ENCODE measurements around the gene GHRHR.

The GHRHR gene

GRCh38 chr7:30968294-30968693, 4.5 kb downstream of the GHRHR start:
- no peak for DNase-seq (ENCODE audit: low read depth, low spot score)

GRCh38 chr7:30968747-30969603, 5.2 kb downstream of the GHRHR start:
- no peak for DNase-seq (ENCODE audit: low read depth, low spot score)

DNA sequence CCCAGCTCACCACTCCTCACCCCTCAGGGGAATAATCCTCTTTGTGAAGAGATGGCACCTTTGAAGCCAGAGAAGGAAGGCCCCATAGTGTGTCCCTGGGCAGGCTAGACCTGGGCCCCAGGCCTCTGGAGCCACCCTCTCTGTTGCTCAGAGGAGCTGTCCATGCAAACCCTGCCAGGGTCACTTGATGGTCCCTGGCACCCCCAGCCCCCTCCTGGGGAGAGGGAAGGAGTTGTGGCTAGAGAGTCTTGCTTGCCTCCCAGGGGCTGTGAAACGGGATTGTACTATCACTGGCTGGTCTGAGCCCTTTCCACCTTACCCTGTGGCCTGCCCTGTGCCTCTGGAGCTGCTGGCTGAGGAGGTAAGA, 5.8 kb downstream of the GHRHR start:
- no peak for DNase-seq (ENCODE audit: low read depth, low spot score)

DNA sequence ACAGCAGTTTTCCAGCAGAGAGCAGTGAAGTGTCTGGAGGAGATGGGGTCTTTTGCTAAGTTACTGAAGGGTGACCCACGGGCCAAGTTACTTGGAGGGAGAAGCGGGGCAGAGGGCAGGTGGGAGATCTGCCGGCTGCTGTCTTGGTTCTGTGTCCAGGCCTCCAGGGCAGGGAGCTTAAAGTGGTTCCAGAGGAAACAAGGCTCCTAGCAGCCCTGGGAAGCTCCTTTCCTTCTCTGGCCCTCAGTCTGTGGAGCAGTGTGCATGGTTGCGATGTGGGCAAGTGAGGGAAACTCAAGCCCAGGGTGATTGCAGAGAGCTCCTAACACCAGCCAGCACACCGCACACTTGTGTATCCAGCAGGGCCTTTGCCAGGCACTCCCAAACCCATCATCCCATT, 6.3 kb downstream of the GHRHR start:
- no peak for DNase-seq (ENCODE audit: low read depth, low spot score)

DNA sequence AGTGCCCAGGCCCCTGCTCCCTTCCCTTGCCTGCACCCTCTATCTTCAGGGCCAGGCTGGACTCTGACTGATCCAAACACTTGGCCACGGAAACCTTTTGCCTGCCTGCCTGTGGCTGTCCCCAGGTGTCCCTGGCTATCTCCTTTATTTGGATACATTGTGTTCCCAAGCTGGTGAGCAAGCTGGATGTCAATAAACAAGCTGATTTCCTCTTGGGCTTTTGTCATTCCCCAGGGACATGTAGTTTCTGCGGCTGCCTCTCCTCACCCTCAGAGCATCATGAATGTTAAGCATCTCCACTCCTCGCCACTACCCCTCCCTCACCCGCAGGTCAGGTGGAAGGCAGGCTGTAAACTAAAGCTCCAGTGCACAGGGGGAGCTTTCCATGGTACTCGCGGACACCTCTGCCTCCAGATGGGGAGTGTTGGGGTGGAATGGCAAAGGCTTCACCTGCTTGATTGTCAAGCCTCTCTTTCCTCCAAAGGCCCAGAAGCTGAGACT, 6.9 kb downstream of the GHRHR start:
- no peak for DNase-seq (ENCODE audit: low read depth, low spot score)

DNA sequence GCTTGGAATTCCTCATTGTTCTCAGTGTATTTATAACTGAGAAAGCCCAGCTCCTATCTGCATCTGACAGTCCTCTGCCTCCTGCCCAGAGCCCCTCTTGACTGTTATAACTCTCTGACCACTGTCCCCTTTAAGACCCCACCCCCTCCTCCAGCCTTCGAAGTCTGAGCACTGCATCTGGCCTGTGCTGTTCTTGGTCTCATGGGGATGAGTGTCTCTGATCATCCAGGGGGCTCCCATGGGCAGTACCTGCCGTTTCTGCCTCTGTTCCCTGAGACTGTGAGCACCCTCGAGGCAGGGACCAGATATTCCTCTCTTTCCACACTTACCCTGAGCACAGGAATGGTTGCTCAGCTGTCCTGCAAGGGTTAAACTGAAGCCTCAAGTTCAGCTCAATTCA, 7.7 kb downstream of the GHRHR start:
- DNase-seq (ENCODE audit: low read depth, low spot score) = no peak

DNA sequence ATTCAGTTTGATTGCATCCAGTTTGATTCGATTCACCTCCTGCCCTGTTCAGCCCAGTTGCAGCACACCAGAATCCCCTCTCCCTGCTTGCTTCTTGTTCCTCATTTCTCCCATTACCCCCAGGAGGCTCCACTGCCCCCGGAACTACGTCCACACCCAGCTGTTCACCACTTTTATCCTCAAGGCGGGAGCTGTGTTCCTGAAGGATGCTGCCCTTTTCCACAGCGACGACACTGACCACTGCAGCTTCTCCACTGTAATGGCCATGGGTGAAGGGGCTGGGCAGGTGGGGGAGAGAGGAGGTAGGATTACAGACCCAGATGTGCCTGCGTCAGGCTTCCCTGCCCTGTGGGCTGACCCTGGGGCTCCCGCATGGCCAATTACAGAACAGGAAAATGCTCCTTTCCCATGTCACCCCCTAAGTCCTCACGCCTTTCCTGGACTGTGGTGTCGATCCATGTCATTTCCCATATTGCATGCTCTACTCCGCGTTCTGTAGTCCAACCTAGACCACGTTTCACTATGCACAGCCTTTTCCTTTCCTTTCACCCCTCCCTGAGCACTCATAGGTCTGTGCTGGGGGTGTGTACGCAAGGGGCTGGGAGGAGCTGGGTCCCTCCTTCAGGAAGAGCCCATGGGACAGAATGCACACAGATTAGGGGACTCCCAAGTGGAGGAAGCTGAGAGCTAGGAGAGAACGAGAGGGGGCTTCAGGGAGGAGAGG, 8.2 kb downstream of the GHRHR start:
- no peak for DNase-seq (ENCODE audit: low read depth, low spot score)

- DNase-seq (ENCODE audit: low read depth, low spot score) = no peak
Measured at GRCh38 chr7:30973292-30973691, 9.5 kb downstream of the GHRHR start.

- DNase-seq (ENCODE audit: low read depth, low spot score) = no peak
Measured at GRCh38 chr7:30973791-30974604, 10.2 kb downstream of the GHRHR start.

DNA sequence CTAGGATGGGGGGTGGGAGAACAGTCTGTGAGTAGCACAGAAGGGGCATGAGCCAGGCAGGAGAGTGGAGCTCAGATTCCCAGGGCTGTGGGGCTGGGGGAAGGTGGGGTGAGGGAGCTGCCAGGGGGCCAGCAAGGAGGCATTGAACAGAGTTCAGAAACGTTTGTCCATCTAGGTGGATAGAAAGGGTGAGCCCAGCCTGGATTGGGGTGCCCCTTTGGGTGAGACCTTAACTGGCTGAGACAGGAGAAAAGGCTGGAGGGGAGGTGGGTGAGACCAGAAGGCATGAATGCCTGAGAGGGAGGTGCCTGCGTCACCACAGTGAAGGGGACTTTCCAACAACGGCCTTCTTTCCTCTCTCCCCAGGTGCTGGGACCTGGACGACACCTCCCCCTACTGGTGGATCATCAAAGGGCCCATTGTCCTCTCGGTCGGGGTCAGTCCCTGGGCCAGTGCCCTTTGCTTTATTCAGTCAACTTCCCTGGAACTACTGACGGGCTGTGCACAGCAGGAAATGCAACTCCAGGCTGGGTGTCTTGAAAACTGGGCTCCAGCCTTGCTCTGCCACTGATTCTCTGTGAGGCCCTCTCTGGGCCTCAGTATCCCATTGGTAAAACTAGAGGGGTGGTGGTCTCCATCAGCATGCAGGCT, 11.0 kb downstream of the GHRHR start:
- DNase-seq (ENCODE audit: low read depth, low spot score) = no peak

DNA sequence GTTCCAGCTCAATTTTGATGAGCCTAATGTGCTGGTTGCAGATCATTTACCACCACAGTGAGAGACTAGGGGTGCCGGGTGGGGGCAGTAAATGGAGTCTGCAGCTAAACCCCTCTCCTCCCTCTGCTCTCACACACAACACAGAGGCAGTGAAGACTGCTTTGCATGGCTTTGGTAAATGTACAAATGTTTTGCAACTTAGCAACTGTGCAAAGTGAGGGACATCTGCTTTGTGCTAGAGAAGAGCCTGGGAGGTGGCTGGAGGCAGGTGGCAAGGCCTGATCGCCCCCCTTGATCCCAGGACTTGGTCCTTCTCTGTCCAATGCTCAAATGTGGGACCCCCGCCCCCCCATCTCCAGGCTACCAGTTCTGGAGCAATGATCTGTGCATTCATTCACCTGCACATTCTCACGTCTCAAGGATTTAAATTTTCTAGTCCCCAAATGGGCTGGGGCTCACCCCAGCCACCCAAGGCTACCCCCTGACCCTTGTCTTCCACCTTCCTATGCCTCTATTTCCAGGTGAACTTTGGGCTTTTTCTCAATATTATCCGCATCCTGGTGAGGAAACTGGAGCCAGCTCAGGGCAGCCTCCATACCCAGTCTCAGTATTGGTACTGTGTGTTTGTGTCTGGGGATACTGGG, 11.6 kb downstream of the GHRHR start:
- no peak for DNase-seq (ENCODE audit: low read depth, low spot score)

- no peak for DNase-seq (ENCODE audit: low read depth, low spot score)
Measured at GRCh38 chr7:30976381-30976780, 12.6 kb downstream of the GHRHR start.

GRCh38 chr7:30977222-30977621, 13.5 kb downstream of the GHRHR start:
- no peak for DNase-seq (ENCODE audit: low read depth, low spot score)

DNA sequence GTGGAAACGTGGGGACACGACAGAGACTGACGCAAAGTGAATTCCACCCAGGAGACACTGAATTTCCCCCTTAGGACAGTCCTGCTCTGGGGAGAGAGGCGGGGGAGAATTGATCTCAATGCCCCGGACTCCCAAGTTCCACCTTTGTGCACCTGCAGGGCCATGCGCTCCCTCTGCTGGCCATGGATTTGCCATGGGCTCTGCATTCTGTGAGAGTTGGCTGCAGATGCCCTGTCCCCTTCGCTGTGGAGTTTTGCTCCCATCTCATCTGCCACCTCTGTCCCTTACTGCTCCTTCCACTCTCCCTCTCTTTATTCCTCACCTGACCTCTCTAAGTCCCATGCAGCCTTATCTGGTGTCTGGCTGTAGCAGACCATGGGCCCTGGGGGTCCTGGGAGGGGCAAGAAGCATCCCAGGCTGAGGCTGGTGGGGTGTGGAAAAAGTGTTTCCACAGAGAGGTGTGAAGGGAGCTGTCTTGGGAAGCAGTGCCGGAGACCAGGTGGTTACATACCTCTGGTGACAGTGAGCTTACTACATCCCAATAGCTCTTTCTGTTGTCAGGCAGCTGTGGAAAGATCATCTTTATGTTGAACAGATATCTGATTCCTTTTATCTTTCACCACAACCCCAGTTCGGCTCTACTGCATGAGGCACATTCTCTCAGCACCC, 14.3 kb downstream of the GHRHR start:
- DNase-seq (ENCODE audit: low read depth, low spot score) = no peak

DNA sequence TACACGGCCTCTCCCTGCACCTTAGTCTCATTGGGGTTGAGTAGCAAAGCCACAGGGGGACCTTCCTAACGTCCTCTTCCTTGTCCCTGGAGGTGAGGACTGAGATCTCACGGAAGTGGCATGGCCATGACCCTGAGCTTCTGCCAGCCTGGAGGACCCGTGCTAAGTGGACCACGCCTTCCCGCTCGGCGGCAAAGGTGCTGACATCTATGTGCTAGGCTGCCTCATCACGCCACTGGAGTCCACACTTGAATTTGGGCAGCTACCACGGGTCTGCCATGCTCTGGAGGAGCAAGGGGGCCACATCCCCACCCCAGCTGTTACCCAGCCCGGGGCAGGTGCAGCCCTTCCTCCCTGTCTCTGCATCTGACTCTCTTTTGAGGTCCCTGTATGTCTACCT, 15.3 kb downstream of the GHRHR start:
- no peak for DNase-seq (ENCODE audit: low read depth, low spot score)

- no peak for DNase-seq (ENCODE audit: low read depth, low spot score)
Measured at GRCh38 chr7:30980194-30980593, 16.4 kb downstream of the GHRHR start.

DNA sequence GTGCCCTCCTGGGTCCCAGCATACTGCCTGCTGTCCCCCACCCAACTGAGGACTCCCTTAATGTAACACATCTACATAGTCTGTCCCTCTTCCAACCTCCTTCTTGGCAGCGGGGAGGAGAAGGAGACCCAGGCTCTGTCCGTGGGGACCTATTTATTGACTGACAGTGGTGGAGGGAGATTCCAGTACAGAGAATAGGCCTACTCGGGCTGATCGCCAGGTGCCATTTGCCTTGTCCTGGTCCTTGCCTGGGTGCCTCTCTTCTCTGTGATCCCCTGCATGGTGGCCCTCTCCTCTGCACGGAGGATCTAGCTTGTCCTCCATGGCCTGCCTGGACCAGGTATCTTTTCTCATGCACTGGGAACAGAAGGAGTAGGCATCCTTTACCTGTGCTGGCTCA, 17.0 kb downstream of the GHRHR start:
- DNase-seq (ENCODE audit: low read depth, low spot score) = no peak

GRCh38 chr7:30983042-30983913, 19.5 kb downstream of the GHRHR start:
- no peak for DNase-seq (ENCODE audit: low read depth, low spot score)

DNA sequence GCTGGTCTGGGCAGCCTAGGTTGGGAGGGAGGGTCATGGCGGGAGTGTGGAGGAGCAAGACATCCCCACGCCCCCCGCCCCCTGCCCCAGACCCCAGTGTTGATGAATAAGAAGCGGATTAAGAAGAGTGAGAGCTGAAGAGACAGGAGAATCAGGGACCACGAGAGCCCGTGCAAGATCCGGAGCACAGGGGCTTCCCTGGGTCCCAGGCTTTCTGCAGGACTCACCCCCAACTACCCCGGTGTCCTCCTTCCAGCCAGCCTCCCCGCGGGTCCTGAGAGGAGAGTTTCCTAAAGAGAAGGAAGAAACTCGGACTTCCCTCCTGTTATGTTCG, 20.1 kb downstream of the GHRHR start:
- no peak for DNase-seq (ENCODE audit: low read depth, low spot score)
